Upper lobe of right lung (tissue), 1 donor: Measurements from ENCODE around the gene BAG2. TPM values are rescaled to one million over a fixed set of nuclear protein-coding genes. Genes with fewer than 3 reads are reported as not detected.

Source experiments
- ATAC-seq: fragments of 200-7000 bp; cut with Tn5 transposase; one replicate; pipeline ENCODE4 v1.9.1; 2020; ENCODE audit warnings: mild to moderate bottlenecking, moderate library complexity
- DNase-seq: peaks from one replicate; pipeline ENCODE4 v3.0.0-alpha.2; 2020
- H3K27ac ChIP-seq: fragments of 200-600 bp; one replicate; pipeline ENCODE4 v1.8.0; 2022
- H3K27me3 ChIP-seq: fragments of 200-600 bp; one replicate; pipeline ENCODE4 v1.8.0; 2022; ENCODE audit warnings: mild to moderate bottlenecking
- H3K36me3 ChIP-seq: fragments of 200-600 bp; one replicate; pipeline ENCODE4 v1.8.0; 2022
- H3K4me1 ChIP-seq: fragments of 200-600 bp; one replicate; pipeline ENCODE4 v1.8.0; 2022
- H3K4me3 ChIP-seq: fragments of 200-600 bp; one replicate; pipeline ENCODE4 v1.8.0; 2022; ENCODE audit warnings: mild to moderate bottlenecking
- H3K9me3 ChIP-seq: fragments of 200-600 bp; one replicate; pipeline ENCODE4 v1.8.0; 2022
- CTCF ChIP-seq: fragments of 200-600 bp; IDR thresholded peaks from one replicate; pipeline ENCODE4 v1.8.0; 2022; ENCODE audit warnings: antibody characterized with exemption
- intact Hi-C: fragments of 100-400 bp; cut with DNase I; formaldehyde crosslinking; loops from one replicate; pipeline ENCODE4 v1.11.0; 2022
- total RNA-seq: library from RNA; stranded (reverse); fragmentation: NEBNext Ultra II Directional; extraction: Animal tissue kit (Norgen Biotek cat#: 25700); gene quantifications from one replicate; pipeline ENCODE4 v1.2.1, GENCODE V29; 2021
- donor health status: DM: no; HTN: yes; CAD: no; lungs with severe emphysema.

The BAG2 gene
- total RNA-seq, 1 donor from 2014 or later = 7.1 TPM

GRCh38 chr6:57221936-57222742, 50.0 kb downstream of the BAG2 start, which contains the start of gene RAB23:
Gene RAB23, minus strand, starts transcription at chr6:57222307. Its CDS starts 11,927 bp downstream, at chr6:57210380.
- peak; percentile 92 for DNase-seq
- ATAC-seq = peak; percentile 98
- Histone ChIP-seq H3K4me1 (peaks cover 6% of the 10 kb centered on the region), H3K4me3 (peak within 1 kb of the TSS; percentile 96), H3K27ac (peak within 1 kb of the TSS; percentile 74), H3K36me3 (no peaks in the 10 kb centered on the region), H3K27me3 (no peaks in the 10 kb centered on the region), H3K9me3 (no peaks in the 10 kb centered on the region)
- intact Hi-C loops = no loop called here
- TF ChIP-seq CTCF = no peak

- Histone ChIP-seq H3K9me3 (no peaks in the 10 kb centered on the region), H3K4me1 (peaks cover 6% of the 10 kb centered on the region), H3K36me3 (no peaks in the 10 kb centered on the region), H3K27me3 (no peaks in the 10 kb centered on the region), H3K27ac (peak overlapping the region; percentile 74), H3K4me3 (peak overlapping the region; percentile 96)
- TF ChIP-seq CTCF = no peak
- DNase-seq (no peak), ATAC-seq (no peak)
- intact Hi-C loops = no loop called here
These were observed 50.6 kb downstream of the BAG2 start for GRCh38 chr6:57222743-57223077.

- Histone ChIP-seq H3K4me1 (peaks cover 6% of the 10 kb centered on the region), H3K9me3 (no peaks in the 10 kb centered on the region), H3K27me3 (no peaks in the 10 kb centered on the region), H3K36me3 (no peaks in the 10 kb centered on the region), H3K4me3 (no peak overlapping the region), H3K27ac (no peak overlapping the region)
- no peak for TF ChIP-seq CTCF
- intact Hi-C loops = no loop called here
- no peak for DNase-seq
- no peak for ATAC-seq
These were observed 52.8 kb downstream of the BAG2 start for GRCh38 chr6:57224769-57225515.

GRCh38 chr6:57226221-57226620, 54.1 kb downstream of the BAG2 start:
- Histone ChIP-seq H3K27me3 (no peaks in the 10 kb centered on the region), H3K36me3 (no peaks in the 10 kb centered on the region), H3K4me3 (no peak overlapping the region), H3K4me1 (peaks cover 6% of the 10 kb centered on the region), H3K9me3 (no peaks in the 10 kb centered on the region), H3K27ac (no peak overlapping the region)
- TF ChIP-seq CTCF = no peak
- ATAC-seq (no peak), DNase-seq (no peak)
- intact Hi-C loops = no loop called here

Other genes starting within 250 kb of the BAG2 start
- 1.2 TPM for gene BEND6, start 217.2 kb upstream of the BAG2 start, total RNA-seq
- gene KIAA1586, start 125.6 kb upstream of the BAG2 start, total RNA-seq = 12.9 TPM
- gene ZNF451, start 82.1 kb upstream of the BAG2 start, total RNA-seq = 56.0 TPM
- gene RAB23, start 50.0 kb downstream of the BAG2 start, total RNA-seq = 13.7 TPM
- gene PRIM2, start 145.3 kb downstream of the BAG2 start, total RNA-seq = 8.5 TPM